ENCODE data around the gene MEAK7.

The MEAK7 gene

DNA sequence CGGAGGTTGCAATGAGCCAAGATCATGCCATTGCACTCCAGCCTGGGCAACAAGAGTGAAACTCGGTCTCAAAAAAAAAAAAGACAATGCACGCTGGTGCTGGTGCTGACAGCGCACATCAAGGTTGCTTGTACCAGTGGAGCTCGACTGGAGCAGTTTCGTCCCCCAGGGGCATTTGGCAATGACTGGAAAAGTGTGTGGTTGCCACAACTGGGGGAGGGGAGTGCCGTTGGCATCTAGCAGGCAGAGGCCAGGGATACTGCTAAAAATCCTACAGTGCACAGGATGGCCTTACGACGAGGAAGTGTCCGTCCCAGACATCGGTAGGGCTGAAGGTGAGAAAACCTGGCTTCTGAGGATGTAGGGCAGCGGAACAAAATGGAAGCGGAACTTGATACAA lies 2.4 kb downstream of the MEAK7 start:
- H3K9me3 ChIP-seq (ENCODE audit: insufficient read depth, low read length), result no peaks in the 10 kb centered on the region
- H3K27me3 ChIP-seq (ENCODE audit: insufficient read depth, insufficient read length), result no peaks in the 10 kb centered on the region
- H3K4me3 ChIP-seq (ENCODE audit: insufficient read length, low read depth), result no peak overlapping the region
- no peak for TF ChIP-seq ZNF274 (IDR thresholded peaks at IDR 0.05; ENCODE audit: low read depth, low read length)
- no peak for TF ChIP-seq YY1 (IDR thresholded peaks at IDR 0.05; ENCODE audit: insufficient read depth, insufficient read length)
- no peak for TF ChIP-seq SUZ12 (IDR thresholded peaks at IDR 0.05; ENCODE audit: extremely low read depth, insufficient read depth, insufficient read length)
- H3K9ac ChIP-seq (ENCODE audit: insufficient read length, low read depth), result no peak overlapping the region
- no peak for DNase-seq (ENCODE audit: low read depth, low spot score)
- H3K4me1 ChIP-seq (ENCODE audit: insufficient read depth, insufficient read length), result peaks cover 15% of the 10 kb centered on the region
- H3K36me3 ChIP-seq (ENCODE audit: insufficient read depth, insufficient read length, low read length), result peaks cover 36% of the 10 kb centered on the region

DNA sequence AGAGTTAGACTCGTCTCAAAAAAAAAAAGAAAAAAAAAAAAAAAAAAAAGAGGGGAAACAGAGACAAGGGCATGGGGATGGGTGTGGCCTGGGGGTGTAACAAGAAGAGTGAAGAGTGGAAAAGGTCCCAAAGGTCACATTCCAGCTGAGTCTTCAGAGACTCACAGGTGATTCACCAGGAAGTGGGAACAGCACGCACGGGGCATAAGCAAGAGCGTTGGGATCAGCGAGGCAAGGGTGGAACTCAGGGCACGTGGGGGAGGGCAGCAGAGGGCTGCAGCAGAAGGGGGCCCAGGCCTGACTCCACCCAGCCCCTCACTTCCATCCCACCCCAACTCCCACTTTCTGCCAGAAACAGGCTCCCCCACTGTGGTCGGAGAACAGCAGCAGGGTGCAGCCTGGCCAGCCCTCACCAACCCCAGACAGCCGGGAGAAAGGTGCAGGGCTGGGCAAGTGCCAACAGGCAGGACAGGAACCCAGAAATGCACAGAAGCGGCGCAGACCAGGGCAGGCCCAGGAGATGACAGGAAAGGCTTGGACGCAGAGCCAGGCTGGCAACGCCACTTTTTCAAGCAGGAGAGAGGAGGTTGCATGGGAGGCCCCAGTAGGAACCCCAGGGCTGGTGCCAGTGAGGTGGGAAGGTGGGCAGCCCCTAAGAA lies 3.3 kb downstream of the MEAK7 start:
- TF ChIP-seq YY1 (IDR thresholded peaks at IDR 0.05; ENCODE audit: insufficient read depth, insufficient read length) (no peak), ZNF274 (IDR thresholded peaks at IDR 0.05; ENCODE audit: low read depth, low read length) (no peak)
- H3K27me3 ChIP-seq (ENCODE audit: insufficient read depth, insufficient read length), result no peaks in the 10 kb centered on the region
- peaks cover 45% of the 10 kb centered on the region for H3K36me3 ChIP-seq (ENCODE audit: insufficient read depth, insufficient read length, low read length)
- H3K4me3 ChIP-seq (ENCODE audit: insufficient read length, low read depth), result no peak overlapping the region
- H3K4me1 ChIP-seq (ENCODE audit: insufficient read depth, insufficient read length), result peaks cover 15% of the 10 kb centered on the region
- H3K9ac ChIP-seq (ENCODE audit: insufficient read length, low read depth), result no peak overlapping the region
- no peaks in the 10 kb centered on the region for H3K9me3 ChIP-seq (ENCODE audit: insufficient read depth, low read length)
- DNase-seq (ENCODE audit: low read depth, low spot score), result no peak

DNA sequence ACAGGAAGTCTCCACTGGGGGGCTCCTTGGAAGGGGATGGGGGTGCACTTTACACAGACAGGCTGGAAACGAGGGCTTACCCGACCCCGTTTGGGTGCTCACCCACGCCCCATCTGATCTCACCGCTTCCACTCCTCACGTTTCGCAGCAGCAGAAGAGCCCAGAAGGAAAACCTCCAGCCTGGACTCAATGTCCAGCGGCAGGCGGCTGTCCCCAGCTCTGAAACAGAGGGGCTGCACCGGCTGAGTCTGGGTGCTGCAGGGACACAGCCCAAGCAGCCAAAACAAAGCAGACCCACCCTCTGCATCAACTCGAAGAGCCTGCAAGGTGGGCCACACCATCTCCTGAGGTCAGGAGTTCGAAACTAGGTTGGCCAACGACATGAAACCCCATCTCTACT lies 3.9 kb downstream of the MEAK7 start:
- no peak overlapping the region for H3K9ac ChIP-seq (ENCODE audit: insufficient read length, low read depth)
- DNase-seq (ENCODE audit: low read depth, low spot score), result no peak
- H3K4me1 ChIP-seq (ENCODE audit: insufficient read depth, insufficient read length), result peaks cover 12% of the 10 kb centered on the region
- TF ChIP-seq YY1 (IDR thresholded peaks at IDR 0.05; ENCODE audit: insufficient read depth, insufficient read length) (no peak), ZNF274 (IDR thresholded peaks at IDR 0.05; ENCODE audit: low read depth, low read length) (no peak), SUZ12 (IDR thresholded peaks at IDR 0.05; ENCODE audit: extremely low read depth, insufficient read depth, insufficient read length) (no peak)
- no peak overlapping the region for H3K4me3 ChIP-seq (ENCODE audit: insufficient read length, low read depth)
- H3K9me3 ChIP-seq (ENCODE audit: insufficient read depth, low read length), result no peaks in the 10 kb centered on the region
- peaks cover 51% of the 10 kb centered on the region for H3K36me3 ChIP-seq (ENCODE audit: insufficient read depth, insufficient read length, low read length)
- no peaks in the 10 kb centered on the region for H3K27me3 ChIP-seq (ENCODE audit: insufficient read depth, insufficient read length)

DNA sequence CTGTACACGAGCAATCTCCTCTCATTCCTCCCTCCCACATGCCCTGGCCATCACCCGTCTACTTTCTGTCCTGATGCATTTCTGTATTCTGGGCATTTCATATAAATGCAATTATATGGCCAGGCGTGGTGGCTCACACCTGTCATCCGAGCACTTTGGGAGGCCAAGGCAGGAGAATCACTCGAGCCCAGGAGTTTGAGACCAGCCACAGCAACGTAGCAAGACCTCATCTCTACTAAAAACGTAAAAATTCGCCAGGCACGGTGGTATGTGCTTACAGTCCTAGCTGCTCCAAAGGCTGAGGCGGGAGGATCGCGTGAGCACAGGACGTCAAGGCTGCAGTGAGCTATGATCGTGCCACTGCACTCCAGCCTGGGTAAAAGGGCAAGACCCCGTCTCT lies 4.8 kb downstream of the MEAK7 start:
- Histone ChIP-seq H3K4me1 (ENCODE audit: insufficient read depth, insufficient read length) (peaks cover 7% of the 10 kb centered on the region), H3K36me3 (ENCODE audit: insufficient read depth, insufficient read length, low read length) (peaks cover 60% of the 10 kb centered on the region), H3K9me3 (ENCODE audit: insufficient read depth, low read length) (0 out of 2 replicates have a peak, but pooled peaks cover under 1% of the 10 kb centered on the region), H3K4me3 (ENCODE audit: insufficient read length, low read depth) (no peak overlapping the region), H3K9ac (ENCODE audit: insufficient read length, low read depth) (no peak overlapping the region), H3K27me3 (ENCODE audit: insufficient read depth, insufficient read length) (no peaks in the 10 kb centered on the region)
- no peak for TF ChIP-seq SUZ12 (IDR thresholded peaks at IDR 0.05; ENCODE audit: extremely low read depth, insufficient read depth, insufficient read length)
- no peak for TF ChIP-seq YY1 (IDR thresholded peaks at IDR 0.05; ENCODE audit: insufficient read depth, insufficient read length)
- TF ChIP-seq ZNF274 (IDR thresholded peaks at IDR 0.05; ENCODE audit: low read depth, low read length), result no peak
- DNase-seq (ENCODE audit: low read depth, low spot score), result no peak

DNA sequence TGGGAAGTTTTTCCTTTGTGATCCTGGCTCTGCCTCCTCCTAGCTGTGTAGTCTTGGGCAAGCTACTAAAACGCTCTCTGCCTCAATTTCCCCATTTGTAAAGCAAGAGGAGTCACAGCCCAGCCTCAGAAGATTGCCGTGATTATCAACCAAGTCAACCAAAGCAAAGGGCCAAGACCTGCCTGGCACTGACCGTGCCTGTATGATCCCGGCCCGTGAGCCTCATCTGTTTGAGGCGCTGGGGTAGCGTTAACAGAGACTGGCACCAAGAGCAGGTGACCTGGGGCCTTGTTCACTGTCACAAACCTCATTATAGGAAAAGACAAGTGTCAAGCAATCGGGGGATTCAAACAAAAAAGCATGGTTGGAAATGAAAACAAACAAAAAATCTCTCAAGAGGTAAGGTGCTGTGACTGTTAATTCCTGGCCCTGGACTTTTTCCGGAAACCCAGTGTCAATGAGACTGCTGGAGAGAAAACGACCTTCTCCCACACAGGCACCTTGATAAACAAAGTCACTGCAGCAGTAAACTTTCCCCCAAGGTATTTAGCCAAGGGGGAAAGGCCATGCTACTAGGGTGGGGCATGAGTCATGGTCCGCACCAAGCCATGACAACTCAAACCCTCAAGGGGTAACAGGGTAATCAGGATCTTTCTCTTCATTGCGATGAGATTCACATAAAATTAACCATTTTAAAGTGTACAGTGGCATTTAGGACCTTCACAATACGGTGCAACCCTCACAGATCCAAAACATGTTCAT lies 5.4 kb downstream of the MEAK7 start:
- Histone ChIP-seq H3K36me3 (ENCODE audit: insufficient read depth, insufficient read length, low read length) (peaks cover 66% of the 10 kb centered on the region), H3K9ac (ENCODE audit: insufficient read length, low read depth) (no peak overlapping the region)

DNA sequence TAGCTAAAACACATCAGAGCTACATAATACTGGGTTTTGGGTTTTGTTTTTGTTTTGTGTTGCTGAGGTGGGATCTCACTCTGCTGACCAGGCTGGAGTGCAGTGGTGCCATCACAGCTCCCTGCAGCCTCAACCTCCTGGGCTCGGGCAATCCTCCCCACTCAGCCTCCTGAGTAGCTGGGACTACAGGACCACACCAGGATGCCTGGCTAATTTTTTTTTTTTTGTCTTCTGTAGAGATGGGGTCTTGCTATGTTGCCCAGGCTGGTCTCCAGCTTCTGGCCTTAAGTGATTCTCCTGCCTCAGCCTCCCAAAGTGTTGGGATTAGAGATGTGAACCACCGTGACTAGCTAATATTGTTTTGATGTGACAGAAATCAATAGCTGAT lies 6.2 kb downstream of the MEAK7 start:
- Histone ChIP-seq H3K36me3 (ENCODE audit: insufficient read depth, insufficient read length, low read length) (peaks cover 73% of the 10 kb centered on the region), H3K4me1 (ENCODE audit: insufficient read depth, insufficient read length) (peaks cover 3% of the 10 kb centered on the region), H3K4me3 (ENCODE audit: insufficient read length, low read depth) (no peak overlapping the region), H3K27me3 (ENCODE audit: insufficient read depth, insufficient read length) (no peaks in the 10 kb centered on the region), H3K9me3 (ENCODE audit: insufficient read depth, low read length) (peaks cover 14% of the 10 kb centered on the region), H3K9ac (ENCODE audit: insufficient read length, low read depth) (no peak overlapping the region)
- TF ChIP-seq YY1 (IDR thresholded peaks at IDR 0.05; ENCODE audit: insufficient read depth, insufficient read length), result no peak
- no peak for TF ChIP-seq ZNF274 (IDR thresholded peaks at IDR 0.05; ENCODE audit: low read depth, low read length)
- TF ChIP-seq SUZ12 (IDR thresholded peaks at IDR 0.05; ENCODE audit: extremely low read depth, insufficient read depth, insufficient read length), result no peak
- no peak for DNase-seq (ENCODE audit: low read depth, low spot score)

More for the DNA sequence above, 5.4 kb downstream of the MEAK7 start:
- H3K9me3 ChIP-seq (ENCODE audit: insufficient read depth, low read length), result peaks cover 6% of the 10 kb centered on the region; the same call in 1 of the 2 replicates
- H3K27me3 ChIP-seq (ENCODE audit: insufficient read depth, insufficient read length), result no peaks in the 10 kb centered on the region
- H3K4me3 ChIP-seq (ENCODE audit: insufficient read length, low read depth), result no peak overlapping the region
- DNase-seq (ENCODE audit: low read depth, low spot score), result no peak
- peaks cover 7% of the 10 kb centered on the region for H3K4me1 ChIP-seq (ENCODE audit: insufficient read depth, insufficient read length)
- TF ChIP-seq ZNF274 (IDR thresholded peaks at IDR 0.05; ENCODE audit: low read depth, low read length) (no peak), YY1 (IDR thresholded peaks at IDR 0.05; ENCODE audit: insufficient read depth, insufficient read length) (no peak), SUZ12 (IDR thresholded peaks at IDR 0.05; ENCODE audit: extremely low read depth, insufficient read depth, insufficient read length) (no peak)

DNA sequence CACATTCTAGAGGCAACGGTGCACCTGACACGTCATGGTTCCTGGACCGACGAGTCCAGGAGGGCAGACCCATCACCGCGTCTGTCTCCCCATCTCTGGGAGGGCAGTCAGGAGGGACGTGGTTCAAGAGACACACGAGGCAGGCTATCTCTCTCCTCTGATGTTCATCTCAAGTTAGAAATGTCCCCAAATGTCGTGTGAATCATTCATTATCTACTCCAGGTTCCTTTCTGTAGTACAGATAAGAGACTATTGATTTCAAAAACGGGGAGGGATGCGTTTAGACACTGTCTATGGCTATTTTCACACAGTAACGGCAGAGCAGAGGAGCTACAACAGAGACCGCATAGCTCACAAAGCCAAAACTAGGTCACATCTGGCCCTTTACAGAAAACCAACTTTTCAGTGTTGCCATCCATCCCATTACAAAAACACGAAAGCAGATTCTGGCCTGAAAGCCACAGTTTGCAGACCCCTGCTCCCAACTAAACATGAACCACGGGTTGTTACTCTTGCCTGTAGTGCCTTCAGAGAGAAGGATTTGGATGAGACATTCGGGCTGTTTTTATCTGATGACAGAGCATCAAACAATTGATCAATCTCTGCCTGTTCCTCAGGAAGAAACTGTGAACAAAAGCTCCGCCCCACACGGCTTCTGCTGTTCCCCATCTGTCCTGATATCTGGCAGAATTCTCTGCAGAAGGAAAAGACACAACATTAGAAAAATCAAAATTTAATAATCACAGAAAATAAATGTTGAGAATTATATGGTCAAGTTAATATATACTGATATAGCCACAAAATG lies 6.8 kb downstream of the MEAK7 start:
- no peaks in the 10 kb centered on the region for H3K27me3 ChIP-seq (ENCODE audit: insufficient read depth, insufficient read length)
- peaks cover 3% of the 10 kb centered on the region for H3K4me1 ChIP-seq (ENCODE audit: insufficient read depth, insufficient read length)
- peaks cover 76% of the 10 kb centered on the region for H3K36me3 ChIP-seq (ENCODE audit: insufficient read depth, insufficient read length, low read length)
- H3K4me3 ChIP-seq (ENCODE audit: insufficient read length, low read depth), result no peak overlapping the region
- peaks cover 20% of the 10 kb centered on the region for H3K9me3 ChIP-seq (ENCODE audit: insufficient read depth, low read length)
- TF ChIP-seq SUZ12 (IDR thresholded peaks at IDR 0.05; ENCODE audit: extremely low read depth, insufficient read depth, insufficient read length) (no peak), YY1 (IDR thresholded peaks at IDR 0.05; ENCODE audit: insufficient read depth, insufficient read length) (no peak), ZNF274 (IDR thresholded peaks at IDR 0.05; ENCODE audit: low read depth, low read length) (no peak)
- no peak overlapping the region for H3K9ac ChIP-seq (ENCODE audit: insufficient read length, low read depth)
- DNase-seq (ENCODE audit: low read depth, low spot score), result no peak

All from NT2/D1 (cell line).